Cardiac muscle cell (in vitro differentiated cells and primary cell): ENCODE data around the gene TERT. TPM values are rescaled to one million over a fixed set of nuclear protein-coding genes. Genes with fewer than 3 reads are reported as not detected.

Experiments used
- DNase-seq, 2 donors: peaks; one replicate each; pipeline versions ENCODE4 v3.0.0 to v3.0.0-alpha.2; 2010 to 2017; ENCODE audit warnings: low read depth in 1 of 2, low spot score in 1 of 2
- H3K27ac ChIP-seq: fragments of 200-600 bp; sonication (generic); 2 replicates; pipeline ENCODE4 v1.5.1; 2016
- H3K27me3 ChIP-seq: fragments of 200-600 bp; sonication (generic); 2 replicates; pipeline ENCODE4 v1.6.0; 2016; ENCODE audit warnings: control low read depth
- H3K36me3 ChIP-seq: fragments of 200-600 bp; sonication (generic); 2 replicates; pipeline ENCODE4 v1.5.1; 2016; ENCODE audit warnings: control low read depth
- H3K4me1 ChIP-seq: fragments of 200-600 bp; sonication (generic); 2 replicates; pipeline ENCODE4 v1.8.1; 2017; ENCODE audit warnings: low read depth, mild to moderate bottlenecking, mixed run types
- H3K4me3 ChIP-seq: fragments of 200-600 bp; sonication (generic); 2 replicates; pipeline ENCODE4 v1.5.1; 2016; ENCODE audit warnings: mild to moderate bottlenecking
- H3K9me3 ChIP-seq: fragments of 200-600 bp; sonication (generic); 2 replicates; pipeline ENCODE4 v1.5.1; 2017; ENCODE audit warnings: low read depth, mild to moderate bottlenecking, control low read depth
- CTCF ChIP-seq: IDR thresholded peaks from 2 replicates; pipeline ENCODE4 v1.5.1; 2012; ENCODE audit warnings: low read depth, mild to moderate bottlenecking, low read length
- polyA plus RNA-seq: library from polyadenylated mRNA; unstranded; fragments of >200 nt; fragmentation: Nextera tagmentation; extraction: Ambion mirVana; gene quantifications from 2 replicates; pipeline ENCODE4 v1.2.1, GENCODE V29; 2016
- total RNA-seq: library from RNA; depleted of rRNA; stranded (reverse); fragments of >200 nt; gene quantifications from 2 replicates; pipeline ENCODE4 v1.2.3, GENCODE V29; 2016

The TERT gene
- total and polyA plus RNA-seq, 2 experiments from 2014 or later, result 0.30 TPM; not detected in 1

- no peaks in the 10 kb centered on the region for H3K27me3 ChIP-seq
- no peak for TF ChIP-seq CTCF
- H3K36me3 ChIP-seq, result no peaks in the 10 kb centered on the region
- H3K4me3 ChIP-seq, result no peak overlapping the region
- no peaks in the 10 kb centered on the region for H3K9me3 ChIP-seq
- no peak overlapping the region for H3K27ac ChIP-seq
- DNase-seq, result no peak
- no peaks in the 10 kb centered on the region for H3K4me1 ChIP-seq
Measured at GRCh38 chr5:1264211-1264610, 30.7 kb downstream of the TERT start.

GRCh38 chr5:1262381-1262780 lies 32.5 kb downstream of the TERT start:
- no peak for TF ChIP-seq CTCF
- Histone ChIP-seq H3K4me3 (no peak overlapping the region), H3K36me3 (no peaks in the 10 kb centered on the region), H3K27me3 (no peaks in the 10 kb centered on the region), H3K4me1 (no peaks in the 10 kb centered on the region), H3K27ac (no peak overlapping the region), H3K9me3 (no peaks in the 10 kb centered on the region)
- DNase-seq, result peak in 1 of 2 donors; percentile 8

- Histone ChIP-seq H3K4me1 (no peaks in the 10 kb centered on the region), H3K27me3 (no peaks in the 10 kb centered on the region), H3K36me3 (no peaks in the 10 kb centered on the region), H3K4me3 (no peak overlapping the region), H3K27ac (no peak overlapping the region), H3K9me3 (no peaks in the 10 kb centered on the region)
- no peak for TF ChIP-seq CTCF
- DNase-seq, result no peak
Measured at GRCh38 chr5:1261643-1262042, 33.2 kb downstream of the TERT start.

GRCh38 chr5:1259806-1260480 lies 34.9 kb downstream of the TERT start:
- no peak for DNase-seq
- Histone ChIP-seq H3K4me3 (no peak overlapping the region), H3K36me3 (no peaks in the 10 kb centered on the region), H3K9me3 (no peaks in the 10 kb centered on the region), H3K4me1 (no peaks in the 10 kb centered on the region), H3K27me3 (no peaks in the 10 kb centered on the region), H3K27ac (no peak overlapping the region)
- TF ChIP-seq CTCF, result no peak

- Histone ChIP-seq H3K27me3 (no peaks in the 10 kb centered on the region), H3K27ac (no peak overlapping the region), H3K4me1 (no peaks in the 10 kb centered on the region), H3K9me3 (no peaks in the 10 kb centered on the region), H3K36me3 (no peaks in the 10 kb centered on the region), H3K4me3 (no peak overlapping the region)
- DNase-seq, result no peak
- no peak for TF ChIP-seq CTCF
Measured at GRCh38 chr5:1257841-1258240, 37.0 kb downstream of the TERT start.
